LHCN-M2 (cell line): ENCODE results near the gene COL18A1. TPM values are rescaled to one million over a fixed set of nuclear protein-coding genes. Genes with fewer than 3 reads are reported as not detected.

Source experiments
- DNase-seq: peaks from one replicate; pipeline ENCODE4 v3.0.0-alpha.2; 2012; ENCODE audit warnings: low read depth
- total RNA-seq: library from RNA; depleted of rRNA; stranded (reverse); fragments of >200 nt; gene quantifications from 2 replicates; pipeline ENCODE4 v1.2.3, GENCODE V29; 2014

The COL18A1 gene
- total RNA-seq, 1 experiment from 2014 or later, result 54.2 TPM

DNA sequence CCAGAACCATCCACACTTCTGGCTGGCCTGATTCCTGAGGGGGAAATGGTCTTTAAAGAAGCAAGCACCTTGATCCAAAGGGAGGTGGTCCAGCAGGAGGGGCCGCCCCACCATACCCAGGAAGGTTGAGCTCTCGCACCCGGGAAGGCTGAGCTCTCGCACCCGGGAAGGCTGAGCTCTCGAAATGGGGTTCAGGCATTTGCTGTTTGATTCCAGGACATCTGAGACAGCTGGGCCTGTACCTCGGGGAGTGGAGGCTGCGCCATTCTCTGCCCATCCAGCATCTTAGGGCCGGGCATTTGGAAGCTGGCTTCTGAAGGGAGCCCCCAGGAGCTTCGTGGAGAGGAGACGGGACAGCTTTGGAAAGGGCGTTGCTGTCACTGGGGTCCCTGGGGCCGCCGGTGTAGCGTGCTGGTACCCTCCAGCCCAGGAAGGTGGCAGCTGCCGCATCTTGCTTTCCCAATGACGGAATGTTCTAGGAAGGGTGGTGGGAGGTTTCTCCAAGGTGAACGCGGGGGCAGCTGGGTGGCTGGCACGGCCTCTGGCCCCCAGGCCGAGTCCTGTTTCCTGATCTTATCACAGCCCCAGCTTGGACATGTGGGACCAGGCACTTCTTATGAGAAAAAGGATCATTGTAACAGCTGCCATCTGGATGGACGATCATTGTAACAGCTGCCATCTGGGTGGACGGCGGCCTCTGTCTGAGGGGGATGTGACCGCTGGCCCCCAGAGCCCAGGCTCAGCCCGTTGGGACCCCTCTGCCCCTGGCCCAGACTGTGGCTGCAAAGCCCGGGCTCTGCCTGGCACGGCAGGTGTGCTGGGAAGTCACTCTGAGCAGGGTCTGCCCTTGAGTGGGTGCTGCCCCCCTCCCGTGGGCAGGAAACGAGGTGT, 61.6 kb downstream of the COL18A1 start:
- DNase-seq, result peak; percentile 33

- peak; percentile 26 for DNase-seq
These were observed 62.3 kb downstream of the COL18A1 start for GRCh38 chr21:45467221-45467779.

DNA sequence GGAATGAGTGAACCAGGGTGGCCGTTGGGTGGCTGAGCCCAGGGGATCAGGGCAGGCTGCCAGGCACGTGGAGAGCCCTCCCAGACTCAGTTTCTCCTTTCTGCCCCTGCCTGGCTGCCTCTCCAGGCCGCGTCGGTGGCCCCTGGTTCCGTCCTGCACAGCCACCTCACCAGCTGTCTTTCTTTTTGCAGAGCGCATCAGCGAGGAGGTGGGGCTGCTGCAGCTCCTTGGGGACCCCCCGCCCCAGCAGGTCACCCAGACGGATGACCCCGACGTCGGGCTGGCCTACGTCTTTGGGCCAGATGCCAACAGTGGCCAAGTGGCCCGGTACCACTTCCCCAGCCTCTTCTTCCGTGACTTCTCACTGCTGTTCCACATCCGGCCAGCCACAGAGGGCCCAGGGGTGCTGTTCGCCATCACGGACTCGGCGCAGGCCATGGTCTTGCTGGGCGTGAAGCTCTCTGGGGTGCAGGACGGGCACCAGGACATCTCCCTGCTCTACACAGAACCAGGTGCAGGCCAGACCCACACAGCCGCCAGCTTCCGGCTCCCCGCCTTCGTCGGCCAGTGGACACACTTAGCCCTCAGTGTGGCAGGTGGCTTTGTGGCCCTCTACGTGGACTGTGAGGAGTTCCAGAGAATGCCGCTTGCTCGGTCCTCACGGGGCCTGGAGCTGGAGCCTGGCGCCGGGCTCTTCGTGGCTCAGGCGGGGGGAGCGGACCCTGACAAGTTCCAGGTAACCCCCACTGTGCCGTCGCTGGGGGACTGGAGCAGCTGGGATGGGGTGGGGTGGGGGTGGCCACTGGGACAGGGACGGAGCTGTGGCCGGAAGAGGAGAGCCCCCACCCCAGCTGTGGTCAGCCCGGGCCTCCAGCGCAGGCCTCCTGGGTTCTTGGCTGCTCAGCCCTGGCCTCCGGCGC, 63.3 kb downstream of the COL18A1 start:
- no peak for DNase-seq

DNA sequence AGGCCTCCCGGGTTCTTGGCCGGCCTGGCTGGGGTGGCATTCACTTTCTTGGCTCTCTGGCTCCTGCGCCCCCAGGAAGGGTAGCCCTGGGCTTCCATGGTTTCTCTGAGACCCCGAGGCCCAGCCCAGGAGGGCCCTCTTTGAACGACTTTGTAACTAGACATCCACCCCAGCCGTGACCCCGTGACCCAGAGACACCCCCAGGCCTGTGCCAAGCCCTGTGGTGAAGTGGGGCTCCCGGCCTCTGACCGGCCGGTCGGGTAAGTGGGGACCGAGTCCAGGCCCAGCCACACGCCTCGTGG, 64.0 kb downstream of the COL18A1 start:
- no peak for DNase-seq

DNA sequence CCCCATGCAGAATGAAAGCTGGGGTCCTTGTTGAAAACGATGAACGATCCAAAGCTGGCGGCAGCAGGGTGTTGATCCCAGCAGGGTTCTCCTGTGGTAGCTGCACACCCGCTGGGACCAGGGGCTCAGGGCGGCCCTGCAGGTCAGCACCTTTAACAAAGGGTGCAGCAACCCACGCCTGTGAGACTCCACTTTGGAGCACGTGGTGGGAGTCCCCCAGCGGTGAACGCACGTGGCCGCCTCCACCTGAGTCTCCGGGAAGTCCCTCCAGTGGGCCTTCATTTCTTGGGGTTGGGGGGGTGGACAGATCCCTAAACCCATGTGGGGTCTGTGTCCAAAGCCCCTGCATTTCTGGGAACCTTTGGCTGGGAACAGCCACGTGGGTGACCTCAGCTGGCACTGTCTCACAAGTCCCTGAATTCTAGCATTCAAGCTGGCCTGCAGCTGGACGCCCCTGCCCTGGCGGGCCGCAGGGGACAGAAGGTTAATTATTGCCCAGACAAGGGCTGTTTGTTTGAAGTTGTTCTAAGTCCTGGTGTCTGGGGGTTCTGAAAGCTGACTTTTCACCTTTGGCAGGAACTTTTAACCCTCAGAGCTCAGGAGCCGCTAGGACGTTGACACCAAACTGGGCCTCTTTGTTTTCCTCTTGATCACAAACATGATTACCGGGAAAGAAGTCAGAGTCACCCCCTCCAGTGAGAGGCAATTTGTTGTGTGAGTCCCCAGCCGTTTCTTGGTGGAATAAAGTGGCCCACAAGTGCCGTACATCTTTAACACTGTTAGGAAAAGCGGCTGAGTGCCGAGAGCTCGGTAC, 64.5 kb downstream of the COL18A1 start:
- DNase-seq, result no peak

DNA sequence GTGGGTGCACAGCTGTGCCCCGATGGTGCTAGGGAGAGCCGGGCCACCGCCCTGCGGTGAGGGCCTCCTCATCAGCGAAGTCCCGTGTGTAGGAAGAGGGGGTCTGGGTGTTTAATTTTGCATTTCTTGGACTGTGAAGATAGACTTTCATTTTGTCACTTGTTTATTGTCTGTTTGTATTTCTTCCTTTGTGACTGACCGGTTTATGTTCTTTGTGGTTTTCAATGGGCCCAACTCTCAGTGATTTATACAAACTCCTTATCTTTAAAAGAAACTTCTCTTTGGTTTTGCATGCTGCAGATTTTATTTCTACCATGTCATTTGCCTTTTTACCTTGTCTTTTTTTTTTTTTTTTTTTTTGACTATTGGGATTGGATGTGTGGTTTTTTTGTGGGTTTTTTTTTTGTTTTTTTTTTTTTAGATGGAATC, 65.1 kb downstream of the COL18A1 start:
- DNase-seq, result no peak

DNA sequence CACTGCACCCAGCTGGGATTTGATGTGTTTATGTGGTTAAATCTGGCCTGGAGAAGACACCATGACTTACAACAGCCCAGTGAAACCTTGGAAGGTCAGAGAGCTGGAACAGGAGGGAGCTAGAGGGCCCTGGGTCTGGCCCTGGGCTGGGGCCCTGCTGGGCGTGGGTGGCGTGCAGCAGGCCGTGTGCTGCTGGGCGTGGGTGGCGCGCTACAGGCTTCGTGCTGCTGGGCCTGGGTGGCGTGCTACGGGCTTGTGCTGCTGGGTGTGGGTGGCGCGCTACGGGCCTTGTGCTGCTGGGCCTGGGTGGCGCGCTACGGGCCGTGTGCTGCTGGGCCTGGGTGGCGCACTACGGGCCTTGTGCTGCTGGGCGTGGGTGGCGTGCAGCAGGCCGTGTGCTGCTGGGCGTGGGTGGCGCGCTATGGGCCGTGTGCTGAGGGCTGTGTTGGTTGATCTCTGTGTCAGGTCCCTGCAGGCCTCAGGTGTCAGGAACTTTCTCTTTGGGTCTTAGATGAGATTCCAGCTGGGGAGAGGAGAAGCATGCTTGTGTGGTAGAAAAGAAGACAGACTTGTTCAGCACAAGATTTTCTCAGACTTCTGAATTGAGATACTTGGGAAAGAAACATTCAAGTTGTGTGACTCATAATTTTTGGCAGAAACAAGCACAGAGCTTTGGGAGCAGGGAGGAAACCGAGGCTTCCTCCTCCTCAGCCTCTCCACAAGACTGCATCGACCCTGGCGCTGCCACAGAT, 66.0 kb downstream of the COL18A1 start:
- peak; percentile 82 for DNase-seq

GRCh38 chr21:45471525-45472221, 66.7 kb downstream of the COL18A1 start:
- peak; percentile 58 for DNase-seq

GRCh38 chr21:45472445-45473365, 67.7 kb downstream of the COL18A1 start:
- DNase-seq, result no peak

GRCh38 chr21:45473496-45474322, 68.7 kb downstream of the COL18A1 start:
- DNase-seq, result no peak

DNA sequence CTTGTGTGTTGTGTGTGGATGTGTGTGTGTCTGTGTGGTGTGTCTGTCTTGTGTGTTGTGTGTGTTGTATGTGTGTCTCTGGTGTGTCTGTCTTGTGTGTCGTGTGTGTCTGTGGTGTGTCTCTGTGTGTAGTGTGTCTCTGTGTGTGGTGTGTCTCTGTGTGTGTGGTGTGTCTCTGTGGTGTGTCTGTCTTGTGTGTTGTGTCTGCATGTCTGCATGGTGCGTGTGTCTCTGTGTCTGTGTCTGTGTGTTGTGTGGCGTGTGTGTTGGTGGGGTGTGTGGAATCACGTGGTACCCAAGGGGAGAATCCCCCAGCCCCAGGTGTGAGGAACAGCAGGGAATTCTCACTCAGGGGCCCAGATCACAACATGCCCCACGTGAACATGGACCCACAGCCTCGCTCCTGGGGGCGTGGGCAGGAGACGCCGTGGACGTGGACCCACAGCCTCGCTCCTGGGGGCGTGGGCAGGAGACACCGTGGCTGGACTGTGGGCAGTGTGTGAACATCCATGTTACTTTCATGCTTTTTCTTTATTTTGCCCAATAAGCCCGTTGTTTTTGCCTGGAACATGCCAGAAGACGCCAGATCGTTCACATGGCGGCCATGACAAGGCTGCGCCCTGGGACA, 69.5 kb downstream of the COL18A1 start:
- DNase-seq, result no peak

DNA sequence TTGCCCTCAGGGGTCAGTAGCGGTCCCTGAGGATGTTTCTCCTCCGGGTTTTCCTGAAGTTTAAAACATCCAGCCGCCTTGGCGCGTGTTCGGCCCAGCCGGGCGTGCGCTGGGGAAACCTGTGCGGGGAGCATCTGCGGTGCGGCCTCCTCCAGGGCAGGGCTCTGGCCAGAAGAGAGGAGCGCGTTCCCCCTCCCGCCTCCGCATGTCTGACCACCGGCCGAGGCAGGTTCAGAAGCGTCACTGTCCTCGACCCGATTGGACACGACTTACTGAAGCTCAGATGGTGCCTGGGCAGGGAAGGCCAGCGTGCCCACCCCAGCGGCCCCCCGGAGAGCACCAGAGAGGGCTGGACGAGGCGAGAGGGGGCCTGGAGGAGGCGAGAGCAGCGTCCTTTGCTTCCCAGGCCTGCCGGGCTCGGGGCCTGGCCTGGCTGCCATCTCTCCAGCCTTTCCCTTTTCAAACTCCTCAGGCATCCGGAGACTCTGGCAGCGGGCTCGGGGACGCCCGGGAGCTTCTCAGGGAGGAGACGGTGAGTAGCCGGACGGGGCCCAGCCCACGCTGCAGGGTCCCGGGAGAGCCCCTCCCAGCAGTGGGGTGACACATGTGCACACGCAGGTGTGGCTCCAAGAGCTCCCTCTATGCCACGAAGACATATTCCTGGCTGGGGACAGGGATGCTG, 70.2 kb downstream of the COL18A1 start:
- no peak for DNase-seq

GRCh38 chr21:45475797-45476570, 71.0 kb downstream of the COL18A1 start:
- no peak for DNase-seq

DNA sequence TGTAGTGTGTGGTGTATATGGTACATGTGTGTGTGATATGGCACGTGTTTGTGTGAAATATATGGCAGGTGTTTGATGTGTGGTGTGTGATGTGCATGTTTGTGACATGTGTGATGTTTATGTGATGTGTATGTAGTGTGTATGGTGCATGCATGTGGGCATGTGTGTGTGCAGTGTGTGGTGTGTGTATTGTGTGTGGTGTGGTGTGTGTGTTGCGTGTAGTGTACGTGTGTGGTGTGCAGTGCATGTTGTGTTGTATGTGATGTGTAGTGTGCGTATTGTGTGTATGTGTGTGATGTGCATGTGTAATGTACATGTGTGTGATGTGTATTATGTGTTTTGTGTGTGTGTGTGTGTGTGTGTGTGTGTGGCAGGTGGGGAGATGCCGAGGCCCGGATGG, 71.6 kb downstream of the COL18A1 start:
- DNase-seq, result no peak

DNA sequence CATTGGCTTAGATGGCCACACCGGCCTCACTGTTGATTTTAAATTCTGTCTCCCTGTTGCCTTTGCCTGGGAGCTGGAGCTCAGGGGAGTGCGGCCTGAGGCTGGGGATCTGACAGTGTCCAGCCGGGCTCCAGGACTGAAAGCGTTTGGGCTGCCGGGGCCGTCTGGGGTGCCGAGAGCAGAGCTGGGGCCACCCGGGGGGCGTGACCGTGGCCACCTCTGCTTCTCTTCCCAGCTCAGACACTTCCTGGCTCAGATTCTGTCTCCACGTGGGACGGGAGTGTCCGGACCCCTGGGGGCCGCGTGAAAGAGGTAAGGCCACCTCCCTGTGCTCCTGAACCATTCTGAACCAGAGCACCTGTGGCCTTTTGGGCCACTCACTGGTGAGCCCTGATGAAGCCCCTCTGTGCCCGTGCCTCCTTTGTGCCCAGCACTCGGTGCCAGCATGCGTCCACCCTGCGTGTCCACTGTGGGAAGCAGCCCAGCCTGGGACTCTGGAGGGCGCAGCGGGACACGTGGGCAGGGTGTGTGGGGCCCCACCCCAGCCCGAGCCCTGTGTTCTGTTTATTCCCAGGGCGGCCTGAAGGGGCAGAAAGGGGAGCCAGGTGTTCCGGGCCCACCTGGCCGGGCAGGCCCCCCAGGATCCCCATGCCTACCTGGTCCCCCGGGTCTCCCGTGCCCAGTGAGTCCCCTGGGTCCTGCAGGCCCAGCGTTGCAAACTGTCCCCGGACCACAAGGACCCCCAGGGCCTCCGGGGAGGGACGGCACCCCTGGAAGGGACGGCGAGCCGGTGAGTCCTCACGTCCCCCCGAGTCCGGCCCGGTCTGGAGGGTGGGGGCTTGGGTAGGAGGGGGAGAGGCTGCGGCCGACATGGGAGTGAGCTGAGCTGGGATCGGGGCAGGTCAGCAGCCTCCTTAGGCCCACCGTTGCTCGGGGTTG, 72.5 kb downstream of the COL18A1 start:
- no peak for DNase-seq
